ENCODE data around the gene ATF3.

DNA sequence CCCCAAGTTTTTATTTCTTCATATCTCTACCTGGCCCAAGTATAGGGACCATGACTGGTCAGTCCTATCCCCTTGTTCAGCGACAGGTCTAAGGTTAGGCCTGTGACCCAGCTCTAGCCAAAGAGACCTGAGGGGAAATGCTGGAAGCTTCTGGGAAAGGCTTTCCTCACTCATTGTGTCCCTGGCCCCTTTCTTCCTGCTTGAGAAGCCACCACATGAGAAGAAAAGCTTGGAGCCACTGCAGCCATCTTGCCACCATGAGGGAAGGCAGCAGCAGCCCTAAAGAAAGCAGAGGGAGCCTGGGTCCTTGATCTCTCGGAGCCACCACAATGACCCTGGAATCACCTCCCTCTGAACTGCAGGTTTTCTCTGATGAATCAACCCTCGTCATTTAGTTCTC is 43.4 kb downstream of the ATF3 start:
- TF ChIP-seq POLR2A (IDR thresholded peaks at IDR 0.05) (no peak), CTCF (IDR thresholded peaks at IDR 0.05) (no peak)

Measured in uterus (tissue), 2 donors.